GM23338 (cell line): ENCODE results near the gene TMUB1. TPM values are rescaled to one million over a fixed set of nuclear protein-coding genes. Genes with fewer than 3 reads are reported as not detected.

Experiments
- ATAC-seq: fragments of 200-7000 bp; cut with Tn5 transposase; 3 replicates; pipeline ENCODE4 v1.9.1; 2020
- DNase-seq: peaks from one replicate; pipeline ENCODE4 v3.0.0-alpha.2; 2015; ENCODE audit warnings: low spot score
- H2AFZ ChIP-seq: fragments of 200-600 bp; sonication (generic); 2 replicates; pipeline ENCODE4 v1.8.0; 2016; ENCODE audit warnings: antibody characterized with exemption, mild to moderate bottlenecking, moderate library complexity
- H3F3A ChIP-seq: fragments of 200-600 bp; sonication (generic); replicated peaks from 2 replicates; pipeline ENCODE4 v1.8.0; 2017; ENCODE audit warnings: antibody characterized with exemption, mixed run types, low read depth
- H3K27ac ChIP-seq: fragments of 200-600 bp; sonication (generic); 2 replicates; pipeline ENCODE4 v1.6.1; 2016; ENCODE audit warnings: low read depth
- H3K27me3 ChIP-seq: fragments of 200-600 bp; sonication (generic); 2 replicates; pipeline ENCODE4 v1.8.0; 2016; ENCODE audit warnings: mild to moderate bottlenecking, mixed run types, moderate library complexity; ENCODE audit not compliant: insufficient read depth
- H3K36me3 ChIP-seq: fragments of 200-600 bp; sonication (generic); 2 replicates; pipeline ENCODE4 v1.8.0; 2016; ENCODE audit warnings: mild to moderate bottlenecking; ENCODE audit not compliant: insufficient read depth
- H3K4me1 ChIP-seq: fragments of 200-600 bp; sonication (generic); 2 replicates; pipeline ENCODE4 v1.8.0; 2016; ENCODE audit warnings: mild to moderate bottlenecking, moderate library complexity; ENCODE audit not compliant: insufficient read depth
- H3K4me2 ChIP-seq: fragments of 200-600 bp; sonication (generic); 2 replicates; pipeline ENCODE4 v1.7.1; 2017; ENCODE audit warnings: mixed run types
- H3K4me3 ChIP-seq: fragments of 200-600 bp; sonication (generic); 2 replicates; pipeline ENCODE4 v1.6.1; 2016; ENCODE audit warnings: mixed run types
- H3K79me2 ChIP-seq: fragments of 200-600 bp; sonication (generic); replicated peaks from 2 replicates; pipeline ENCODE4 v1.8.0; 2017; ENCODE audit warnings: mild to moderate bottlenecking; ENCODE audit not compliant: insufficient read depth
- H3K9me2 ChIP-seq: fragments of 200-600 bp; sonication (generic); 2 replicates; pipeline ENCODE4 v1.8.0; 2017; ENCODE audit not compliant: insufficient read depth
- H4K20me1 ChIP-seq: fragments of 200-600 bp; sonication (generic); replicated peaks from 2 replicates; pipeline ENCODE4 v1.8.0; 2017; ENCODE audit warnings: mild to moderate bottlenecking; ENCODE audit not compliant: insufficient read depth
- H3K27ac Mint-ChIP-seq: 2 replicates; pipeline ENCODE4 v1.8.0; 2020; ENCODE audit warnings: inconsistent platforms, mild to moderate bottlenecking, moderate library complexity, mixed read lengths
- H3K27me3 Mint-ChIP-seq: 3 replicates; pipeline ENCODE4 v1.8.0; 2022; ENCODE audit warnings: low read depth, mild to moderate bottlenecking, moderate library complexity, mixed read lengths, inconsistent platforms; ENCODE audit not compliant: insufficient read depth, poor library complexity
- H3K36me3 Mint-ChIP-seq: 3 replicates; pipeline ENCODE4 v1.8.0; 2021; ENCODE audit warnings: low read depth, mild to moderate bottlenecking, inconsistent platforms, moderate library complexity, mixed read lengths
- H3K4me1 Mint-ChIP-seq: 3 replicates; pipeline ENCODE4 v1.8.0; 2020; ENCODE audit warnings: mild to moderate bottlenecking, inconsistent platforms, mixed read lengths
- H3K4me3 Mint-ChIP-seq: 3 replicates; pipeline ENCODE4 v1.8.0; 2021; ENCODE audit warnings: moderate library complexity, mild to moderate bottlenecking, inconsistent platforms, mixed read lengths
- H3K9me3 Mint-ChIP-seq: 3 replicates; pipeline ENCODE4 v1.8.0; 2020; ENCODE audit warnings: moderate library complexity, mild to moderate bottlenecking, inconsistent platforms, mixed read lengths
- CREB1 ChIP-seq: fragments of 250-450 bp; sonication (Bioruptor Pico); IDR thresholded peaks from 2 replicates; pipeline ENCODE4 v1.5.0; 2020; ENCODE audit warnings: low read depth, mild to moderate bottlenecking, moderate library complexity
- CTCF ChIP-seq, 2 experiments: fragments of 200-600 bp in 1 of 2; sonication (generic) in 1 of 2; conservative IDR thresholded peaks; 2 replicates each; pipeline versions ENCODE4 v1.5.1 to v1.6.1; 2016 to 2017; ENCODE audit warnings: antibody characterized with exemption in 2 of 2, low read depth in 2 of 2, mild to moderate bottlenecking in 2 of 2, moderate library complexity in 1 of 2
- ETS1 ChIP-seq: IDR thresholded peaks from 2 replicates; pipeline ENCODE4 v1.6.1; 2016; ENCODE audit warnings: antibody characterized with exemption
- EZH2 ChIP-seq: fragments of 200-600 bp; sonication (generic); IDR thresholded peaks from one replicate; pipeline ENCODE4 v1.8.0; 2017; ENCODE audit warnings: antibody characterized with exemption, mild to moderate bottlenecking, low read depth; ENCODE audit not compliant: unreplicated experiment
- EZH2phosphoT487 ChIP-seq: fragments of 200-600 bp; sonication (generic); IDR thresholded peaks from one replicate; pipeline ENCODE4 v1.8.1; 2018; ENCODE audit warnings: antibody characterized with exemption; ENCODE audit not compliant: unreplicated experiment
- JUNB ChIP-seq: IDR thresholded peaks from one replicate; pipeline ENCODE4 v1.6.1; 2016; ENCODE audit warnings: antibody characterized with exemption; ENCODE audit not compliant: unreplicated experiment
- NANOG ChIP-seq: IDR thresholded peaks from 2 replicates; pipeline ENCODE4 v1.6.1; 2016; ENCODE audit warnings: antibody characterized with exemption, borderline replicate concordance
- POLR2AphosphoS5 ChIP-seq: IDR thresholded peaks from 2 replicates; pipeline ENCODE4 v1.6.1; 2016; ENCODE audit warnings: antibody characterized with exemption, low read depth
- STAT1 ChIP-seq: IDR thresholded peaks from one replicate; pipeline ENCODE4 v1.6.1; 2016; ENCODE audit warnings: antibody characterized with exemption; ENCODE audit not compliant: unreplicated experiment
- ZNF462 ChIP-seq: fragments of 250-450 bp; sonication (Bioruptor Pico); IDR thresholded peaks from 2 replicates; pipeline ENCODE4 v1.5.0; 2020; ENCODE audit warnings: mild to moderate bottlenecking, moderate library complexity
- polyA plus RNA-seq: library from polyadenylated mRNA; unstranded; fragments of >200 nt; fragmentation: Nextera tagmentation; extraction: Ambion mirVana; gene quantifications from 2 replicates; pipeline ENCODE4 v1.2.1, GENCODE V29; 2016
- total RNA-seq: library from RNA; depleted of rRNA; stranded (reverse); fragments of >200 nt; shearing (Covaris generic); gene quantifications from 2 replicates; pipeline ENCODE4 v1.2.3, GENCODE V29; 2014

Gene TMUB1
- total and polyA plus RNA-seq, 2 experiments from 2014 or later, result 47.6 to 61.1 TPM

- TF ChIP-seq CTCF (conservative IDR thresholded peaks at IDR 0.05; ENCODE audit: low read depth in 2 of 2) (no peak), ETS1 (no peak)
Observed at GRCh38 chr7:151035026-151035717, 48.1 kb downstream of the TMUB1 start (continued).

GRCh38 chr7:151034312-151035025 is 48.8 kb downstream of the TMUB1 start:
- Histone ChIP-seq H3K27ac (no peak overlapping the region), H3K4me1 (no peaks in the 10 kb centered on the region), H3K79me2 (peaks cover 5% of the 10 kb centered on the region; the same call in 1 of the 2 replicates), H2AFZ (no peak overlapping the region), H3K4me2 (no peak overlapping the region), H3K9me2 (no peaks in the 10 kb centered on the region), H3K4me3 (no peak overlapping the region), H4K20me1 (no peaks in the 10 kb centered on the region; the same call in 1 of the 2 replicates), H3K36me3 (no peaks in the 10 kb centered on the region), H3K27me3 (no peaks in the 10 kb centered on the region), H3F3A (no peaks in the 10 kb centered on the region)
- H3K27ac Mint-ChIP-seq, result no peak overlapping the region
- H3K4me1 Mint-ChIP-seq, result peaks cover 2% of the 10 kb centered on the region; the same call in 1 of the 3 replicates
- no peaks in the 10 kb centered on the region for H3K9me3 Mint-ChIP-seq
- no peak for ATAC-seq
- no peak for DNase-seq
- H3K27me3 Mint-ChIP-seq, result peaks cover 8% of the 10 kb centered on the region
- 0 out of 3 replicates have a peak, but pooled peaks cover 6% of the 10 kb centered on the region for H3K36me3 Mint-ChIP-seq
- H3K4me3 Mint-ChIP-seq, result no peak overlapping the region
- no peak for TF ChIP-seq ZNF462 (CRISPR knock-in tag)
- no peak for TF ChIP-seq NANOG
- TF ChIP-seq JUNB, result no peak
- TF ChIP-seq CTCF (conservative IDR thresholded peaks at IDR 0.05; ENCODE audit: low read depth in 2 of 2), result no peak
- no peak for TF ChIP-seq EZH2phosphoT487
- TF ChIP-seq EZH2, result no peak
- no peak for TF ChIP-seq CREB1
- no peak for TF ChIP-seq STAT1
- no peak for TF ChIP-seq POLR2AphosphoS5
